K562 treated with DMSO at 1 percent for 24 hours (cell line): ENCODE results near the gene STK40. TPM values are rescaled to one million over a fixed set of nuclear protein-coding genes. Genes with fewer than 3 reads are reported as not detected.

Experiments used
- total RNA-seq: library from RNA; unstranded; fragments of 300-600 nt; gene quantifications from 2 replicates; pipeline ENCODE4 v1.2.3, GENCODE V29; 2022; ENCODE audit warnings: low read depth; ENCODE audit not compliant: insufficient read depth

Gene STK40
- 165 and 175 TPM in 2 replicates for total RNA-seq

DNA sequence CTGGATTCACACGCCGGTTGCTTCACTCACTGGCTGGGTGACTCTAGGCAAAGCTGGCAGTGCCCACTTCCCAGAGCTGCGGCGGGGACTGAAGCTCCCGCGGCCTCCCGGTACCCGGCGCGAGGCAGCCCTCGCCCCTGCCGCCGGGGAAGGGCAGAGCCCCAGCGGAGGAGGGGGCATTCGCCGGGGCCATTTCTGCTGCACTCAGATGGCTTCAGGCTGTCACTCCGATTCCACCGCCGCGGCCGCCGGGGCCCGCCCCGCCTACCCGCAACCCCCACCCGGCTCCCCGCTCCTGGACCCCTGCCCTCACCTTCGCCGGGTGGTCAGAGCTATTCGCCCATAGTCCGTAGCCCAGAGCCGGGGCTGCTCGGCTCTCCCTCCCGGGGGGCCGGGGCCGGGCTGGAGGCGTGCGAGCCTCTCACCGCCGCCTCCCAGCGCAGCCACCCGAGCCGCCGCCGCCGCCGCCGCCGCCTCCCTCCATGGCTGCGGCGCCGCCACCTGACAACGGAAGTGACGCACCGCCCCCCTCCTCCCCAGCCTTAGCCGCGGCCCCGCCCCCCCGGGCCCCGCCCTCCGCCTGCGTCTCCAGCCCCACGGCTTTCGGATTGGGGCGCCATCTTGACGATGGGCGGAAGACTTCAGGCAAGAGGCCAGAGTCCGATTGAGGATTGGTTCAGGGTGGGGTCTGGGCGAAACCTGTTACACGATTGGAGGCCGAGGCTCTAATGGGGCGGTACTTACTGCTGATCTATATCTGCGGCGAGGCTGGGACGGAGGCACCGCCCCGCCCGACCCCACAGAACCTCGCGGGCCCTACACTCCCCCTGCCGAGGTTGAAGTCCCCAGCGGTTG lies at the start of gene STK40:
Gene STK40 (minus strand): TSS at position 515 of the 855 bp plus-strand sequence. CDS start 24,592 bp downstream, outside the sequence.

DNA sequence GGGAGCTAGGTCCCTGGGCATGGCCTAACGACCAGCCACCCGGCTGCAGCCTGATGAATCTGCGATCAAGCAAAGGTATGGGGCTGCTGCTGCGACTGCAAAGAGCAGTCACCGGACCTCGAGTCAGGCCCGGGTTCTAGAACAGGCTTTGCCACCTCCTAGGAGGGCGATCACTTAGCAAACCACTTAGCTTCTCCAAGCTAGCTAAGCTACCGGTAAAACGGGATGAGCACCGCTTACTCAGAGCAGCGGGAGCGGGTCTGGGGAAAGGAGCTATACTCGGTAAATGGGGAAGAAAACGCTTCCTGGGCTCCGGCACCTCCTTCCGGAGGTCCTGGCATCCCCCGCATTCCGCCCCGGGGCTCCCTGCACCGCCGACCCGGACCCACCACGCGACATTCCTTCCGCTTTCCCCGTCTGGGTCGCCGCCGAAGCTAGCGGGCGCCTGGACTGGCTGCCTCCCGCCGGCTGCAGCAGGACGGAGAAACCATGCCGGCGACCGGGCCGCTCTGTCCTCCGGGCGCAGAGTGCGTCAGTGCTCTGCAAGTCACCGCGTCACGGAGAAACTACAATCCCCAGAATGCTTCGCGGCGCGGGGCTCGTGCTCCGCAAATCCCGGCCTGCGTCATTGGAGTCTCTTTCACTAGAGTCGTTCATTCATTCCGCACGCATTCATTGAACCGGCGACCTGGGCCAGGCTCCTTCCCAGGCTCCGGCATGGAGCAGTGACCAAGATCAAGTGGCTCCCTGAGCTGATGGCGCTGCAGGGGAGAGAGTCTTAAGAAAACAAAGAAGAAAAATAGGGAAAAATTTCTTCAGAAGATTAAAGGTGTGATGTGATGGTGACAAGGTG lies 11.9 kb upstream of the STK40 start, which contains the start of gene LSM10:
Gene LSM10 (minus strand): TSS at position 531 of the 853 bp plus-strand sequence. CDS start 3,779 bp downstream, outside the sequence.

DNA sequence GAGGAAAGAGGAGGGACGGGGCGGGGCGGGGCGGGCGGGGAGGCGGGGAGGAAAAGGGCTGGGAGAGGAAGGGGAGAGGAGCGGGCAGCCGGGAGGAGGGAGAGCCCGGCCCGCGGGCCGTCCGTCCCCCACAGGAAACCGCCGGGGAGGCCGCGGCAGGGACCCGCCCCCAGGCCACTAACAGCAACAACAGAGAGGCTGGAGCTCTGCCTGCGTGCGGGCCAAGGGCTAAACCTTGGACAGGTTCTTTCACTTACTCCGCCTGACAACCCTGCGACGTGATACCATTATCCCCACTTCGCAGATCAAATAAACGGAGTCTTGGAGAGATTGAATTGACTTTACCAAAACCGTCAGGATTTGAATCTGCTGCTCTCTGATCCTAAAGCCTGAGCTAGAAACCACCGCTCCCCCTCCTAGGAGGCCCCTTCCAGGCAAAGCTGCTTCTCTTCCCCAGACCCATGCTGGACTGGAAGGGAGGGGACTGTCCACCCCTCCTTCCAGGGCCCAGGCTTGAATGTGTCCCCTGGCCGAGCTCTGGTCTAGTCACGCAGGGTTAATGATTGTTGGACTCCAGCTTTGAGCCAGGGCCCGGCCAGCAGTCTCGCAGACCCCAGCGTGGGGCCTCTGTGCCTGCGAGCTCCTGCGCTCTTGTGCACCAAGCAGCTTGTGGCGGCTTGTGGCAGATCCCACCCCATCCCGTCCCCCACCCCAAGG lies 61.9 kb downstream of the STK40 start, which contains the start of gene EVA1B:
Gene EVA1B (minus strand): TSS at position 10 of the 717 bp plus-strand sequence. CDS start 608 bp downstream, outside the sequence.

DNA sequence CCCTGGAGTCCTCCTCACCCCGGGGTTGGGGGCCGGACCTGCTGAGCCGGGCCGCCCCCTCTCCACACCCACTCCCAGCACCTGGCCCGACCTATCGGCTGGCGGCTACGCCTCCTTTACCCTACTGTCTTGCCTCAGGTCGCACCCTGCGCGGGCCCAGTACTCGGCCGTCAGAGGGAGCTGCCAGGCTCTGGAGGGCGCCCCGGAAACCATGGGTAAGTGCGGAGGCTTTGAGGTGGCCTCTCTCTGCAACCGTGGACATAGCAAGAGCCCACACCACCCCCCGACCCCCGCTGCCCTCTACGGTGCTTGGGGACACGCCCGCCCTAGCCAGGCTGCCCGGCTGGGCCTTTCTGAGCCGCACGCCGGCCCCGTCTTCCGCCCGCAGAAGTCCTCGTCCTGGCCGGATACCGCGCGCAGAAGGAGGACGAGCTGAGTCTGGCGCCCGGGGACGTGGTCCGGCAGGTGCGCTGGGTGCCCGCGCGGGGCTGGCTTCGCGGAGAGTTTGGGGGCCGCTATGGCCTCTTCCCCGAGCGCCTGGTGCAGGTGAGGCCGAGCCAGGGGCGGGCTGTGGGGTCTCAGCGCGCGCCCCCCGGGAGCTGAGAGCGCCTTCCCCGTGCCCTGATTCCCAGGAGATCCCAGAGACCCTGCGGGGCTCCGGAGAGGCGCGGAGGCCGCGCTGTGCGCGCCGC lies 79.4 kb downstream of the STK40 start, which contains the start of gene SH3D21:
Gene SH3D21 (plus strand): TSS at position 159 of the 692 bp plus-strand sequence. CDS start 53 bp downstream, at position 212.

Other genes starting within 250 kb of the STK40 start
- 119 and 136 TPM in 2 replicates for gene TRAPPC3, start 236.4 kb downstream of the STK40 start, total RNA-seq
- gene MAP7D1, start 229.8 kb downstream of the STK40 start, total RNA-seq, result 148 and 153 TPM in 2 replicates
- gene THRAP3, start 161.5 kb downstream of the STK40 start, total RNA-seq, result 63.0 and 63.2 TPM in 2 replicates
- 2.5 and 2.7 TPM in 2 replicates for gene SH3D21, start 79.6 kb downstream of the STK40 start, total RNA-seq
- 182 TPM in 2 replicates for gene EVA1B, start 62.3 kb downstream of the STK40 start, total RNA-seq
- 191 and 204 TPM in 2 replicates for gene LSM10, start 12.0 kb upstream of the STK40 start, total RNA-seq
- not detected in 2 replicates for gene OSCP1, start 64.5 kb upstream of the STK40 start, total RNA-seq
- 112 and 118 TPM in 2 replicates for gene MRPS15, start 78.5 kb upstream of the STK40 start, total RNA-seq
- 7.0 and 8.2 TPM in 2 replicates for gene CSF3R, start 97.0 kb upstream of the STK40 start, total RNA-seq